Cardiac fibroblast (primary cell): ENCODE results near the gene SPAG5.

Experiments
- DNase-seq, 2 donors: peaks; one replicate each; pipeline versions ENCODE4 v3.0.0 to v3.0.0-alpha.2; 2010; ENCODE audit warnings: low read depth in 2 of 2
- H3K4me3 ChIP-seq, 2 donors: replicated peaks in 1 of 2; 1 replicate in 1 of 2; 2 replicates in 1 of 2; pipeline ENCODE4 v1.5.1; 2011; ENCODE audit warnings: low read depth in 2 of 2, low read length in 2 of 2, mild to moderate bottlenecking in 2 of 2, moderate library complexity in 1 of 2
- CTCF ChIP-seq: IDR thresholded peaks from one replicate; pipeline ENCODE4 v1.5.1; 2011; ENCODE audit warnings: low read depth, mild to moderate bottlenecking, low read length, inconsistent platforms

SPAG5 gene

DNA sequence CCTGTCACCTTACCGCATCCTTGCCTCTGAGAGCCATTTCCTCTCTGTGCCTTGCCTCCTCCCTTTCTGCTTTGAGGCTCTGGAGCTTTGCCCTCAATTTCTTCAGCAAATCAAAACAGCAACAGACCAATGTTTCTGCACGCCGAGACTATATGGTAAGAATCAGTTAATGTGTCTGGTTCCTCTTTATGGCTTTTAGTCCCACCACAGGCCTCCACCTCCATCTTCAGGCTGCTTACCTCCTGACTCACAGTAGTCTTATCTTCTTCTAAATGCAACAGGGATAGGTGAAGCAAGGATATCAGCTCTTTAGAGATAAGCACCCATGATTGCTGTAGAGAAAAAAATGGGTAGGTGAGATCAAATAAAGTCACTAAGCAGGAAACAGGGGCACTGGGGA, 13.0 kb downstream of the SPAG5 start:
- no peak for TF ChIP-seq CTCF
- H3K4me3 ChIP-seq, result no peak overlapping the region
- DNase-seq, result no peak

DNA sequence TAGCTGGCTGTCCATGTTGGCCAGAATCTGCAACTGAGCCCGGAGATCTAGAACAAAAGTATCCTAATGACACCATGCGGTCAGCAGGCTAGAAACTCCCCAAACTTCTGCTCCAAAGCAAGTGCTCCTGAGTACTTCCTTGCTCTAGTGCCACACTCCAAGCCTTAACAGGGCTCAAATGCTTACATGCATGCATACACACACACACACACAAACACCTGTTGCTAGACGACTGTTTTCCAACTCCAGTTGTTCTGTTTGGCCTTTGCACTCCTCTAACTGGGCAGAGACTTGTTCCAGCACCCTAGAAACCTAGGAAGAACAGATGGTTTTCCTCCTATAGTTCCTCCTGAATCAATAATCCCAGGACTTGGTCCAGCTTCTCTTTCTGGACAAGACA, 14.4 kb downstream of the SPAG5 start:
- DNase-seq, result no peak
- TF ChIP-seq CTCF, result no peak

DNA sequence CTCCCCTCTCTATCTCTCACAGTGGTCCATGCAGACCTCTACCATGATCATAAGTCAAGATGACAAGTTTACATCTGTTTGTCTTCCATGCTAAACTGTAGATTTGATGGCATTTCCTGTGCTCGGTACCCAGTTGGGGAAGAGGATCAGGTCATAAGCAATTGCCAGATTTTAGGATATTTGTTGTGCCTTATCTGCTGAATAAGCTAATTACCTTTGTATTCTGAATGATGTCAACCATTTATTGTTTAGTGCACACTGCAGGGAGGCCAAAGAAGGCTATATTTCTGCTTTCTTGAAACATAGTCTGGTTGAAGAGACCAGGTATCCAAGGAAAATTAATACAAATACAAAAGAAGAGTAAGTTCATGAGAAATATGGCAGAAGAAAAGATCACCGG, 16.3 kb downstream of the SPAG5 start:
- TF ChIP-seq CTCF, result no peak
- H3K4me3 ChIP-seq, result no peak overlapping the region

More for the DNA sequence above, 14.4 kb downstream of the SPAG5 start:
- H3K4me3 ChIP-seq, result no peak overlapping the region

GRCh38 chr17:28580959-28581358, 17.9 kb downstream of the SPAG5 start:
- DNase-seq, result no peak
- TF ChIP-seq CTCF, result no peak
- no peak overlapping the region for H3K4me3 ChIP-seq

More for the DNA sequence above, 16.3 kb downstream of the SPAG5 start:
- no peak for DNase-seq

DNA sequence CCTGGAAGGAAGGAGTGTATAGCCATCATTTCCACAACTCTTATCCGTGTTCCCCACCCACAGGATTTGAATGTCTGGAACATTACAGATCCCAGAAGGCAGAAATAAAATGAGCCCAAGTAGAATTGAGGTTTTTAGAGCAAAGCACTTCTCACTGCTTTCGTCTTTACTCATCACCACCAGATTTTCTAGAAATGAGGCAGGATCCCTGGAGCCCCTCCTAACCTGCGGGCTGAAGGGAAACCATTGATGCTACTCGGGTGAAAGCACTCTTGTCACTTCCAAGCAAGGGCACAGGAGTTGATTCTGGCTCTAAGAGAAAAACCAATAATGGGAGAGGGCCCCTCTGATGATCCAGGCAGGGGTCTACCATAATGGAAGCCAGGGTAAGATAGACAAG, 19.3 kb downstream of the SPAG5 start:
- no peak for DNase-seq
- H3K4me3 ChIP-seq, result no peak overlapping the region
- no peak for TF ChIP-seq CTCF

DNA sequence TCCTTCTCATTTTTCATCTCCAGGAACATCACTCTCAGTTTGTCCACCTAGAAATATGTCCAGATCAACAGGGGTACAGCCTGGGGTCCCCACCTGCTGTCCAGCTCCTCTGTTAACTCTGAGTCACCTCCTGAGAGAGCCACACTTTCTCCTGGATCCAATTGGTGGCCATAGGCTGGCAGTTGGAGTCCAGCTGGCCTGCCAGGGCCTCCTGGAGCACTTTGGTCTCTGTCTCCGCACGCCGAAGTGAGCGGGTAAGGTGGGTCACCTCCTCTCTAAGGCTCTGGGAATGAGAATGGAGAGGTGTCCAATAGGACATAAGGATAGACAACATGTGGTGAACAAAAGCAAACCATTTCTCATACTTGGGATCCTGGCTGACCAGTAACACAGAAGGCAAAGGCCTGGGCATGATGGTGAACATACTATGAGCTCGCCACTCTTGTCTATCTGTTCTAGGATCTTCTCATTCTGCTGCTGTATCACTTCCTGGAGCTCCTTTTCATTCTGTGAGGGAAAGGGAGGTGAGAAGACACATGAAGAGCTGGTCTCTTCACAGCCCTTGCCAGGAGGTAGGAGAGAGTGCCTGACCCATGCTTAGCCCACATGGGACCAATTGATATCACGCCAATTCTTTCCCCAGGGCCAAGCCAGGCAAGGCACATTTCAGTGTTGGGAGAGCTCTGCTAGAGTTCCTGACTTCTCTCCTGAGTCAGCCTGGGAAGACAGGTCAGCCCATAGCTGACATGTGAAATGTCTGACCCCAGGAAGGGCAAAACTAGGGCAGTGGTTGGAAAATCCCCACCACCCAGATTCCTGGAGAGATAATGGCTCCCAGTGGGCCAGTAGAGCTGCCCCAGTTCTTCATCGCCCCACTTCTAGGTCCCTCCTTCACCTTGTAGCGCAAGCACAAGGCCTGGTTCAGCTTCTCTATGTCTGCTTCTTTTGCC, 20.3 kb downstream of the SPAG5 start:
- TF ChIP-seq CTCF, result no peak
- no peak overlapping the region for H3K4me3 ChIP-seq
- DNase-seq, result no peak
